Transverse colon (tissue), 4 donors: ENCODE data around the gene IGFBP7.

ENCODE experiments used
- CTCF ChIP-seq, 5 experiments: fragments of 200-600 bp in 3 of 5; fragments of 450-650 bp in 2 of 5; sonication (generic) in 3 of 5; IDR thresholded peaks; 1 replicate in 2 of 5; 2 replicates in 3 of 5; pipeline ENCODE4 v1.5.1; 2016 to 2017; ENCODE audit warnings: antibody characterized with exemption in 5 of 5, inconsistent platforms in 3 of 5, mild to moderate bottlenecking in 2 of 5, moderate library complexity in 1 of 5
- EP300 ChIP-seq: sonication (generic); formaldehyde crosslinking; IDR thresholded peaks from one replicate; pipeline ENCODE4 v1.6.1; 2017; ENCODE audit warnings: antibody characterized with exemption, low read depth
- POLR2AphosphoS5 ChIP-seq, 3 donors: sonication (generic); formaldehyde crosslinking; IDR thresholded peaks; one replicate each; pipeline ENCODE4 v1.6.1; 2016; ENCODE audit warnings: antibody characterized with exemption in 3 of 3

GRCh38 chr4:57095245-57095644 is 14.9 kb downstream of the IGFBP7 start:
- TF ChIP-seq CTCF (IDR thresholded peaks at IDR 0.05) (no peak), EP300 (no peak), POLR2AphosphoS5 (IDR thresholded peaks at IDR 0.05) (no peak)
